Panc1 (cell line): ENCODE results near the gene PLCL1. TPM values are rescaled to one million over a fixed set of nuclear protein-coding genes. Genes with fewer than 3 reads are reported as not detected.

Source experiments
- ATAC-seq: fragments of 200-7000 bp; cut with Tn5 transposase; 2 replicates; pipeline ENCODE4 v1.9.1; 2020; ENCODE audit warnings: mild to moderate bottlenecking, moderate library complexity
- Bru-seq: library from RNA; stranded (reverse); fragments of 400-500 nt; gene quantifications from one replicate; lab custom pipeline; 2021; lab: Mats Ljungman, UMichigan
- BruChase-seq, 2 experiments: library from RNA; stranded (reverse); fragments of 400-500 nt; gene quantifications; one replicate each; lab custom pipeline; 2021; lab: Mats Ljungman, UMichigan
- BruUV-seq: library from RNA; stranded (reverse); fragments of 400-500 nt; replicated peaks from 2 replicates; lab custom pipeline; 2021; lab: Mats Ljungman, UMichigan
- CTCF ChIA-PET: fragments of 300-600 bp; sonication (Branson Sonifier 250); formaldehyde crosslinking; loops from one replicate; lab custom pipeline; 2022; ENCODE audit warnings: antibody characterized with exemption; lab: Charles Lee
- POLR2A ChIA-PET: fragments of 300-600 bp; sonication (Branson Sonifier 250); formaldehyde crosslinking; loops from one replicate; lab custom pipeline; 2022; ENCODE audit warnings: antibody characterized with exemption; lab: Charles Lee
- DNase-seq: peaks from one replicate; pipeline ENCODE4 v3.0.0-alpha.2; 2010; ENCODE audit warnings: low read depth, low spot score
- H3K27ac ChIP-seq: 2 replicates; pipeline ENCODE4 v1.5.1; 2011; ENCODE audit warnings: mild to moderate bottlenecking, low read length, inconsistent platforms
- H3K27me3 ChIP-seq: fragments of 200-500 bp; sonication (Bioruptor generic); 2 replicates; pipeline ENCODE4 v1.6.0; 2014; ENCODE audit warnings: low read length, inconsistent platforms; ENCODE audit not compliant: control insufficient read depth, insufficient read depth
- H3K36me3 ChIP-seq: fragments of 200-500 bp; sonication (Bioruptor generic); 2 replicates; pipeline ENCODE4 v1.5.1; 2014; ENCODE audit warnings: inconsistent platforms, mild to moderate bottlenecking, low read length, moderate library complexity; ENCODE audit not compliant: control insufficient read depth, insufficient read depth
- H3K4me1 ChIP-seq: 2 replicates; pipeline ENCODE4 v1.5.1; 2011; ENCODE audit warnings: inconsistent platforms, mild to moderate bottlenecking, low read length, moderate library complexity; ENCODE audit not compliant: control insufficient read depth, insufficient read depth
- H3K4me3 ChIP-seq, 2 experiments: 2 replicates each; pipeline ENCODE4 v1.5.1; 2011 to 2012; ENCODE audit warnings: low read depth in 2 of 2, low read length in 2 of 2, mild to moderate bottlenecking in 2 of 2, inconsistent platforms in 1 of 2, moderate library complexity in 1 of 2
- H3K9me3 ChIP-seq: fragments of 200-500 bp; sonication (Bioruptor generic); 2 replicates; pipeline ENCODE4 v1.5.1; 2014; ENCODE audit warnings: low read depth, mild to moderate bottlenecking, inconsistent platforms, low read length, moderate library complexity; ENCODE audit not compliant: control insufficient read depth, insufficient read depth
- CTCF ChIP-seq: fragments of 450-650 bp; IDR thresholded peaks from 2 replicates; pipeline ENCODE4 v1.5.1; 2017; ENCODE audit warnings: mild to moderate bottlenecking
- POLR2AphosphoS5 ChIP-seq: IDR thresholded peaks from 2 replicates; pipeline ENCODE4 v1.6.1; 2012; ENCODE audit warnings: mild to moderate bottlenecking, low read depth, low read length, moderate library complexity
- REST ChIP-seq, 2 experiments: IDR thresholded peaks; 2 replicates each; pipeline ENCODE4 v1.6.1; 2011 to 2012; ENCODE audit warnings: low read depth in 2 of 2, control low read depth in 1 of 2, low read length in 1 of 2, mild to moderate bottlenecking in 1 of 2, moderate library complexity in 1 of 2; ENCODE audit not compliant: insufficient read depth in 1 of 2
- SIN3A ChIP-seq: IDR thresholded peaks from 2 replicates; pipeline ENCODE4 v1.6.1; 2012; ENCODE audit warnings: low read depth, mild to moderate bottlenecking, low read length, moderate library complexity, borderline replicate concordance; ENCODE audit not compliant: insufficient read depth
- TCF7L2 ChIP-seq: IDR thresholded peaks from 2 replicates; pipeline ENCODE4 v1.6.1; 2011; ENCODE audit warnings: mild to moderate bottlenecking, low read depth, low read length, inconsistent platforms
- in situ Hi-C: cut with HindIII; loops from 2 replicates; pipeline ENCODE4 v1.10.0; 2016; ENCODE audit warnings: low sequenced_read_pairs, low pct_unique_long_range_greater_than_20kb
- intact Hi-C: fragments of 100-400 bp; cut with micrococcal nuclease; formaldehyde crosslinking; loops from one replicate; pipeline ENCODE4 v1.10.0; 2022; ENCODE audit not compliant: unreplicated experiment
- long read RNA-seq: library from polyadenylated mRNA; unstranded; transcript quantifications from one replicate; pipeline ENCODE4 v2.0.0, GENCODE V29; 2021; ENCODE audit not compliant: unreplicated experiment
- polyA plus RNA-seq: library from polyadenylated mRNA; unstranded; fragments of >200 nt; gene quantifications from one replicate; pipeline ENCODE4 v1.2.1, GENCODE V29; 2012; ENCODE audit warnings: missing spikeins; ENCODE audit not compliant: insufficient read length
- total RNA-seq: library from RNA; stranded (reverse); gene quantifications from one replicate; pipeline ENCODE4 v1.2.1, GENCODE V29; 2021; ENCODE audit not compliant: unreplicated experiment

PLCL1 gene
- total RNA-seq (not detected), Bru-seq, nascent RNA (percentile 7 among the genes with signal in this experiment), BruChase-seq, experiment 1, labeled RNA remaining after a 2-hour chase (percentile 15 among the genes with signal in this experiment), BruChase-seq, experiment 2, labeled RNA remaining after a 6-hour chase (percentile 11 among the genes with signal in this experiment)
- not detected for polyA plus RNA-seq
- long read RNA-seq = 0 reads

- no peaks in the 10 kb centered on the region for H3K9me3 ChIP-seq
- peak; percentile 91 for TF ChIP-seq SIN3A
- no peak for TF ChIP-seq POLR2AphosphoS5
- BruUV-seq = no TSS peak
- H3K27me3 ChIP-seq = peaks cover 60% of the 10 kb centered on the region
- DNase-seq = no peak
- H3K27ac ChIP-seq = no peak within 1 kb of the TSS
- in situ Hi-C loops = no loop called here
- POLR2A ChIA-PET = no interaction called here
- ATAC-seq = peak; percentile 98
- H3K36me3 ChIP-seq = no peaks in the 10 kb centered on the region; the same call in 1 of the 2 replicates
- no peaks in the 10 kb centered on the region; the same call in 1 of the 2 replicates for H3K4me1 ChIP-seq
- intact Hi-C loops = loop anchor here (5.0 kb wide), 1 partner anchor 248 kb away; no protein-coding TSS in a partner anchor
- CTCF ChIA-PET = no interaction called here
- H3K4me3 ChIP-seq = peak within 1 kb of the TSS; percentile 33 to 48
Measured at GRCh38 chr2:197804049-197804757, at the start of gene PLCL1. PLCL1 (plus strand) TSS chr2:197804593.

GRCh38 chr2:197759013-197759412 lies 45.4 kb upstream of the PLCL1 start:
- H3K27ac ChIP-seq = no peak overlapping the region
- no peaks in the 10 kb centered on the region for H3K9me3 ChIP-seq
- TF ChIP-seq REST (IDR thresholded peaks at IDR 0.05; ENCODE audit: insufficient read depth in 1 of 2, low read depth in 2 of 2, low read length in 1 of 2) (no peak), POLR2AphosphoS5 (no peak), CTCF (no peak), TCF7L2 (no peak), SIN3A (no peak)
- no peak overlapping the region for H3K4me3 ChIP-seq
- DNase-seq (no peak), ATAC-seq (no peak)
- no TSS peak for BruUV-seq
- no peaks in the 10 kb centered on the region for H3K27me3 ChIP-seq
- POLR2A ChIA-PET = no interaction called here
- in situ Hi-C loops (no loop called here), intact Hi-C loops (no loop called here)
- H3K36me3 ChIP-seq = no peaks in the 10 kb centered on the region
- CTCF ChIA-PET = no interaction called here
- no peaks in the 10 kb centered on the region for H3K4me1 ChIP-seq
